Duodenal mucosa (tissue), 2 donors: ENCODE measurements around the gene TMEM63A.
A peak's percentile ranks its signal among the peaks of the same experiment; 100 is the strongest.

Experiments used
- H3K27ac ChIP-seq: one replicate; pipeline ENCODE4 v1.7.0; 2013; ENCODE audit warnings: low read depth, low read length
- H3K27me3 ChIP-seq, 2 donors: one replicate each; pipeline ENCODE4 v1.7.0; 2013; ENCODE audit warnings: low read length in 2 of 2, control low read depth in 1 of 2; ENCODE audit not compliant: insufficient read depth in 2 of 2, control insufficient read depth in 1 of 2
- H3K36me3 ChIP-seq, 2 donors: one replicate each; pipeline ENCODE4 v1.7.0; 2013; ENCODE audit warnings: low read length in 2 of 2, control low read depth in 1 of 2; ENCODE audit not compliant: insufficient read depth in 2 of 2, control insufficient read depth in 1 of 2
- H3K4me1 ChIP-seq, 2 donors: one replicate each; pipeline ENCODE4 v1.7.0; 2013; ENCODE audit warnings: low read length in 2 of 2, control low read depth in 1 of 2; ENCODE audit not compliant: insufficient read depth in 2 of 2, control insufficient read depth in 1 of 2
- H3K4me3 ChIP-seq, 2 donors: one replicate each; pipeline ENCODE4 v1.7.0; 2013; ENCODE audit warnings: low read length in 2 of 2, low read depth in 1 of 2
- H3K9ac ChIP-seq, 2 donors: one replicate each; pipeline ENCODE4 v1.7.0; 2013; ENCODE audit warnings: low read length in 2 of 2, low read depth in 1 of 2
- H3K9me3 ChIP-seq, 2 donors: one replicate each; pipeline ENCODE4 v1.7.0; 2013; ENCODE audit warnings: low read length in 2 of 2, control low read depth in 1 of 2; ENCODE audit not compliant: control insufficient read depth in 1 of 2

Gene TMEM63A

DNA sequence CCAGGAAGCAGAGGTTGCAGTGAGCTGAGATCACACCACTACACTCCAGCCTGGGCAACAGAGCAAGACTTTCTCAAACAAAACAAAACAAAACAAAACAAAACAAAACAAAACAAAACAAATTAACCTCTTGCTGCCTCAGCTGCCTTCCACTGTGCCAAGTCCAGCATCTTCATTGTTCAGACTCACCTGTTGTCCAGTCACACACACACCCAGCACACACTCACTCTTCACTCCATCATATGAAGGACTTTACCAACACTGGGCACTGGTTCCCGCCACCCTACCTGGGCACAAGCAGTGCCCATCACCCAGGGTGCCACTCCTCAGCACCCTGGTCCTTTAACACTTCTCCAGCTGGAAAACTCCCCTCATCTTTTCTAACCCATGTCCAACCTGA, 27.3 kb upstream of the TMEM63A start:
- Histone ChIP-seq H3K27me3 (no peaks in the 10 kb centered on the region), H3K9me3 (no peaks in the 10 kb centered on the region), H3K36me3 (no peaks in the 10 kb centered on the region), H3K4me1 (no peaks in the 10 kb centered on the region), H3K27ac (no peak overlapping the region), H3K4me3 (no peak overlapping the region), H3K9ac (no peak overlapping the region)

DNA sequence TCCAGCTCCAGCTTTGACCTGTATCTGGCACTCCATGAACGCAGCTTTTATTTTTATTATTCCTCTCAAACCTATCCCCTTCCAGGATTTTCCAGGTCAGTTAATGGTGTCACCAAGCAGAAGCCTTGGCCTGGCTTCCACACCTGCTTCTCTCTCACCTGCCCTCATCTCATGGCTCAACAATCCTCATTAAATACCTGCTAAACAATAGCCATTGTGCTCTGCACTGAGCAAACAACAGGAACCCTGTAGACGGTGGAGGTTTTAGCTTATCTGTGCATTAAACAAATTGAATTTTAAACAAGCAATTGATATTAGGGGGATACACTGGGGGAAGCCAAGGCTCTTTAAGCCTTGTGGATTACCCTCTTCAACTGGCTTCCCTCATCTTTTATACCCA, 26.6 kb upstream of the TMEM63A start:
- no peaks in the 10 kb centered on the region for H3K9me3 ChIP-seq
- no peaks in the 10 kb centered on the region for H3K36me3 ChIP-seq
- H3K4me3 ChIP-seq: no peak overlapping the region
- H3K27ac ChIP-seq: no peak overlapping the region
- no peaks in the 10 kb centered on the region for H3K27me3 ChIP-seq
- H3K4me1 ChIP-seq: no peaks in the 10 kb centered on the region
- no peak overlapping the region for H3K9ac ChIP-seq

DNA sequence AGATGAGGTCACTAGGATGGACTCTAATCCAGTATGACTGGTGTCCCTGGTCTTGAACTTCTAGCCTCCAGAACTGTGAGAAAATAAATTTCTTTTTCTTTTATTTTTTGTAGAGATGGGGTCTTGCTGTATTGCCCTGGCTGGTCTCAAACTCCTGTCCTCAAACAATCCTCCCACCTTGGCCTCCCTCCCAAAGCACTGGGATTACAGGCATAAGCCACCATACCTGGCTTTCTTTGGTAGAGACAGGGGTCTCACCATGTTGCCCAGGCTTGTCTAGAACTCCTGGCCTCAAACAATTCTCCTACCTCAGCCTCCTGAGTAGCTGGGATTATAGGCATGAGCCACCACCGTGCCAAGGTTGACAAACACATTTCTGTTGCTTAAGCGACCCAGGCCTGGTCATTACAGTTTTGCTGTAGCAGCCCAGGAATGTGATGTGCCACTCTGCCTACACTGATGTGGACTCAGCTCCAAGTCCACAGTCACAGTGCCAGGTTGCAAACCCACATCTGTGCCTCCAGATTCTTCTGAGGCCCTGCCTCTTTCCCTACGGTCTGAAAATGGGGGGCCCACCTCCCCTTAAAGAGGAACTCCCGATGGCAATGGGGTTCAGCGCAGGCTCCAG, 25.9 kb upstream of the TMEM63A start:
- H3K27ac ChIP-seq: no peak overlapping the region
- no peaks in the 10 kb centered on the region for H3K4me1 ChIP-seq
- no peak overlapping the region for H3K4me3 ChIP-seq
- H3K9me3 ChIP-seq: no peaks in the 10 kb centered on the region
- no peak overlapping the region for H3K9ac ChIP-seq
- H3K27me3 ChIP-seq: no peaks in the 10 kb centered on the region
- H3K36me3 ChIP-seq: no peaks in the 10 kb centered on the region

DNA sequence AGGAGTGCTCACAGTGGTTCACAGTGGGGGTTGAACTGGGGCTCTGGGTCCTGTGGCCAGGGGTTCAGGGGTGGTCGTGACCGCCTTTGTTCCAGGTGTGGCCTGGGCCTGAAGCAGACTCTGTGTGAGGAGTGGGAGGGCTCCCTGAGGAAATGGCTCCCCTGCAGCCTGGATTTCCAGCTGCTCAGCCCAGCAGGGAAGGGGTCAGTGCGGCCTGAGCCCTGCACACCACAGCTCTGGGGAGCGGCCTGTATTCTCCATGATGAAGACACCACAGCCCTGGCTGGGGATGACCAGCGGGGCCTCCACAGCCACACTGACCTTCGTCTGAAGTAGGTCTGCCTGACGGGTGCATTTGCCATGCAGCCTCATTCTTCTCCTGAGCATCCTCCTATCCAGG, 25.2 kb upstream of the TMEM63A start:
- Histone ChIP-seq H3K36me3 (no peaks in the 10 kb centered on the region), H3K27me3 (no peaks in the 10 kb centered on the region), H3K27ac (no peak overlapping the region), H3K4me1 (no peaks in the 10 kb centered on the region), H3K4me3 (no peak overlapping the region), H3K9me3 (no peaks in the 10 kb centered on the region), H3K9ac (no peak overlapping the region)

DNA sequence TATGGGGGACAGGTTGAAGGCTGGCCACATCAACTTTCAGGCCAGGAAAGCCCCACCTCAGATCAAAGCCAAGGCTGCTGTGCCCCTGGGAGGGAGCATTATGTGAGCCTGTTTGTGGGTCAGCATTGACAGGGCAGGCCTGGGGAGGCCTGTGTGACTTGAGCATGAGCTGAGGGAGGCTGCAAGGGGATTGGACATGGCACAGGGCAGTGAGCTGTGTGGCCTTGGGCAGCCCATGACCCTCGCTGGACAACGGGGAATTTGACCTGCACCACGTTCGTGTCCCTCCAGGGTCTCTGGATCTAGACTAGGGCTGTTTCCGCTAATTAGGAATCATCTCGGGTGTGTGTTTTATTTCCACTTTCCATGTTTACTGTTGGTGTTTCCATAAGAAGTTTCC, 24.3 kb upstream of the TMEM63A start:
- no peaks in the 10 kb centered on the region for H3K4me1 ChIP-seq
- no peaks in the 10 kb centered on the region for H3K27me3 ChIP-seq
- no peak overlapping the region for H3K9ac ChIP-seq
- H3K36me3 ChIP-seq: no peaks in the 10 kb centered on the region
- H3K9me3 ChIP-seq: no peaks in the 10 kb centered on the region
- H3K4me3 ChIP-seq: no peak overlapping the region
- H3K27ac ChIP-seq: no peak overlapping the region

DNA sequence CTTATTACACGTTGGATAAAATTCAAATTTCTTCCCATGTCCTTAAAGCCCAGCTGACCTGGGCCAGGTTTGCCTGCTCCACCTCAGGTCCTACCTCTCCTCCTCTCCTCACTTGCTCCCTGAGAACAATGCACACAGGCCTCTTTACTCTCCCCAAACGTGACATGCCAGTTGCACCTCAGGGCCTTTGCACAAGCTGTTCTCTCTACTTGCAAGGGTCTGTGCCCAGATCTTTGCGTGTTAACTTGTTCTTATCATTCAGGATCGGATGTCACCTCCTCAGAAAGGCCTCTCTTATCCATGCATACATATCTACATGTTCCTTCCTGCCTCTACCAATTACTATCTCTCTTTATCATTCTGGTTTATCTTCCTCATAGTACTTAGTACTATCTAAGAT, 21.4 kb upstream of the TMEM63A start:
- Histone ChIP-seq H3K27me3 (no peaks in the 10 kb centered on the region), H3K36me3 (no peaks in the 10 kb centered on the region), H3K9ac (no peak overlapping the region)

DNA sequence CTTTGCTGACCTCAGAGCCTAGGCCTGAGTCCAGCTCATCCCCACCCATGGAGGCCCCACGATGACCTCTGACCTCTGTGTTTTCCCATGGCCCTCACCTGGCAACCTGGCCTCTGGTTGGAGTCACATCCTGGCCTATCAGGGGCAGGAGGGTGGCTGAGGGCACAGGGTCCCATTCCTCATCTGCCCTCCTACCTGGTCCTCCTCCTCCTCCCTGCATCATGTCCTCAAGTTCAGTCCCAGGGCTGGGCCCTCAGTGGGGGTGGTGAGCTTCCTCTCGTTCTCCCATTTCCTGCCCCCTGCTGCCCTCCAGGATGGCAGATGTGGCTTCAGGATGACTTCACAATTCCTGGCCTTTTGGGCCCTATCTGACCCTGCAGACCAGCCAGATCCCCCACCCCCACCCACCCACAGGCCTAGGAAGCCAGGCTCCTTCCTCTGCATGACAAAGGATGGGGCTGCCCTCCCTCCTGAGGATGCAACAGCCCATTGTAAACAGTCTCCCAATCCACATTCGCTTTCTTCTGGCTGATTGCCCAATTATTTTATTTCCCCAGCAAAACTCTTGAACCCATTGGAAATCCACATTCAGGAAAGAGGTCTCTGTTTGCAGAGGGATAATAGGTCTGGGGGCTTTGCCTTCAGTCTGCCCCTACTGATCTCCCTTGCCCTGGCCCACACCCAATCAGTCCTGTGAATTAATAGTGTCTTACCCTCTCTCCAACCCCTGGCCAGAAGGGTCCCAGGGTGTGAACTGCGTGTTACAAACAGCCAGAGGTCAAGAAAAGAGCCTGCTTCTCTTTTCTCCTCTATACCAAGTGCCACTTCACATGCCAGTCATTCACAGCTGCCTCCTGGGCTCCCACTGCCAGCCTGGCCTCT, 17.1 kb upstream of the TMEM63A start:
- Histone ChIP-seq H3K4me3 (no peak overlapping the region), H3K4me1 (peaks cover 9 to 17% of the 10 kb centered on the region in 2 donors), H3K27me3 (no peaks in the 10 kb centered on the region), H3K9ac (no peak overlapping the region), H3K36me3 (no peaks in the 10 kb centered on the region), H3K27ac (no peak overlapping the region), H3K9me3 (no peaks in the 10 kb centered on the region)

More for the DNA sequence above, 21.4 kb upstream of the TMEM63A start:
- Histone ChIP-seq H3K27ac (no peak overlapping the region), H3K4me3 (no peak overlapping the region), H3K9me3 (no peaks in the 10 kb centered on the region), H3K4me1 (no peaks in the 10 kb centered on the region)

DNA sequence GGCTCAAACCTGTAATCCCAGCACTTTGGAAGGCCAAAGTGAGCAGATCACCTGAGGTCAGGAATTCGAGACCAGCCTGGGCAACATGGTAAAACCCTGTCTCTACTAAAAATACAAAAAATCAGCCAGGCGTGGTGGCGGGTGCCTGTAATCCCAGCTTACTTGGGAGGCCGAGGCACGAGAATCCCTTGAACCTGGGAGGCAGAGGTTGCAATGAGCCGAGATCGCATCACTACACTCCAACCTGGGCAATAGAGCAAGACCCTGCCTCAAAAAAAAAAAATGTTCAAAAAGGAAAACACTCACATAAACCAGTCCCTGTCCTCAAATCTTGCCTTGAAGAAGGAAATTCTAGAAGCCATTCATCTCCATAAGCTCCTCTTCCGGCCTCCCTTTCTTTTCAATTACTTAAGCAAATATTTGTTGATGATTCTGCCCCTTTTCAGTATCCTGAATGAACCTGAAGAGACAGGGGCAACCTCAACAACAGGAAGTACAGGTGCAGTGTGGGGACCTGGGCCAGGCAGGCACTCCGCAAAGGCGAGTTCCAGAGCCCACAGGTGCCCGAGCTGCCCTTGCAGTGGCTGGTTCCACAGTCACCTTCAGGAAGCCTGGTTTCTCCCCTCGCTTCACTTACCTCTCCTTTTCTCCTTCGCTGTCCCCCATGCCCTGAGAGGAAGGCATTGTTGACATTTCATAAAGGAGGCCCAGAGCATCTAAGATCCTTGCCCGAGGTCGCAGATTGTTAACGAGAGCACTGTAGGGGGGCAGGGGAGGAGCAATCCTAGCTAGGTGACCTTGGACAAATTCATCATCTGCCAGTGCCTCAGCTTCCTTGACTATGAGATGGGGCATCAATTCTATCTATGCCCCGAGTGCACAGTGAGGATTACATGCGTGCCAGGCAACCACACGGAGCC, 15.7 kb upstream of the TMEM63A start:
- no peaks in the 10 kb centered on the region for H3K9me3 ChIP-seq
- H3K27ac ChIP-seq: no peak overlapping the region
- H3K4me3 ChIP-seq: no peak overlapping the region
- no peaks in the 10 kb centered on the region for H3K36me3 ChIP-seq
- peak overlapping the region in 1 of 2 donors; percentile 16 for H3K9ac ChIP-seq
- H3K27me3 ChIP-seq: no peaks in the 10 kb centered on the region
- peaks cover 9 to 17% of the 10 kb centered on the region in 2 donors for H3K4me1 ChIP-seq

DNA sequence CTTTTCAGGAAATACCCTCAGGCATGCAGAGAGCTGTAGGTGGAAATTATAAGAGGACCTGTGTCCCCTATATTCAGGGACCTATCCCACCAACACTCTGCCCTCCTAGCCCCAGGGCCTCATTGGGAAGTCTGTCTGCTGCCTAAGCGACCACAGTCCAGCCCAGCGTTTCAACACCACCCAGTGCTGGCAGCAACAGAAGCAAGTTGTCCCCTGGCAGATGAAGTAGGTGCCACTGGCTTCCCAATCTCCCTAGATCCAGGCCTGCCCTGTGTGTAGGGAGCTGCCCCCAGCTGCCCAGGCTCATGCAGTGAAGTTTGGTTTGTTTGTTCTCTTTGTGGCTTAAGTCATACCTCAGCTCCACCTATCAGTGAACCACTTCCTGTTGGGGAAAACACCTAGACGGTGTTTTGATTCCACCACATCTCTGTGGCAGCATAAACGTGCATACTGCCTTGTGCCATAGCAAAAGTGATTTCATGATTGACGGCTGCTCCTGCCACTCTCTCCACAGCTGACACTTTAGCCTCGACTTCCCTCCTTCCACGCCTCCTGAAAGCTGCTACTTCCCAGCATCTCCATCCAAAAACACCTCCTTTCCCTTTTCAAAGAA, 14.9 kb upstream of the TMEM63A start:
- Histone ChIP-seq H3K4me3 (no peak overlapping the region), H3K27me3 (no peaks in the 10 kb centered on the region), H3K27ac (no peak overlapping the region), H3K4me1 (peaks cover 9 to 17% of the 10 kb centered on the region in 2 donors), H3K9me3 (no peaks in the 10 kb centered on the region), H3K36me3 (no peaks in the 10 kb centered on the region), H3K9ac (peak overlapping the region; percentile 11 to 16)
